GM12872 (cell line): ENCODE data around the gene CAPN5.
A peak's percentile ranks its signal among the peaks of the same experiment; 100 is the strongest.

Experiments used
- CTCF ChIP-seq: IDR thresholded peaks from 3 replicates; pipeline ENCODE4 v1.5.1; 2011; ENCODE audit warnings: low read depth, mild to moderate bottlenecking, low read length, moderate library complexity; ENCODE audit not compliant: insufficient read depth

CAPN5 gene

GRCh38 chr11:77038029-77038824 is 28.5 kb upstream of the CAPN5 start:
- no peak for TF ChIP-seq CTCF

GRCh38 chr11:77038825-77039326 is 27.9 kb upstream of the CAPN5 start:
- no peak for TF ChIP-seq CTCF

GRCh38 chr11:77039491-77040400 is 27.0 kb upstream of the CAPN5 start:
- TF ChIP-seq CTCF = peak; percentile 50

GRCh38 chr11:77040401-77040777 is 26.4 kb upstream of the CAPN5 start:
- no peak for TF ChIP-seq CTCF

- no peak for TF ChIP-seq CTCF
Observed at GRCh38 chr11:77040889-77041288, 25.9 kb upstream of the CAPN5 start.

GRCh38 chr11:77042111-77042726 is 24.6 kb upstream of the CAPN5 start:
- TF ChIP-seq CTCF = no peak

- TF ChIP-seq CTCF = no peak
Observed at GRCh38 chr11:77044356-77044755, 22.4 kb upstream of the CAPN5 start.
